PC-9 (cell line): ENCODE measurements around the gene FGL2.
"Not testable (repeated sequence)": the region's sequence is repeated elsewhere in the genome, so short reads cannot be mapped to it uniquely, and the experiment has no call there.

Source experiments
- CTCF ChIP-seq: fragments of 200-600 bp; sonication (generic); conservative IDR thresholded peaks from 2 replicates; pipeline ENCODE4 v1.6.1; 2017; ENCODE audit warnings: mixed run types, antibody characterized with exemption, mild to moderate bottlenecking, moderate library complexity
- EZH2 ChIP-seq: fragments of 200-600 bp; sonication (generic); IDR thresholded peaks from 2 replicates; pipeline ENCODE4 v1.8.0; 2017; ENCODE audit warnings: antibody characterized with exemption, low read depth

GRCh38 chr7:77177321-77177904 lies 22.2 kb downstream of the FGL2 start:
- TF ChIP-seq CTCF, EZH2: not testable (repeated sequence)
